K562 (cell line): ENCODE measurements around the gene BRPF1. TPM values are rescaled to one million over a fixed set of nuclear protein-coding genes. Genes with fewer than 3 reads are reported as not detected.

Experiments used
- FOXO4 ChIP-seq: fragments of 450-650 bp; formaldehyde crosslinking; IDR thresholded peaks from 2 replicates; pipeline ENCODE4 v1.4.0; 2020; ENCODE audit warnings: mild to moderate bottlenecking, moderate library complexity
- FOXP1 ChIP-seq: sonication (generic); formaldehyde crosslinking; IDR thresholded peaks from 2 replicates; pipeline ENCODE4 v1.8.0; 2022; ENCODE audit warnings: mild to moderate bottlenecking, missing genetic modification reagents
- NR2F6 ChIP-seq: fragments of 450-650 bp; formaldehyde crosslinking; IDR thresholded peaks from 2 replicates; pipeline ENCODE4 v1.4.0; 2020; ENCODE audit warnings: mild to moderate bottlenecking
- POLR2H ChIP-seq: IDR thresholded peaks from 2 replicates; pipeline ENCODE4 v1.6.1; 2016; ENCODE audit warnings: missing genetic modification characterization, low read depth, mild to moderate bottlenecking, control low read depth, missing compliant biosample characterization, moderate library complexity
- PPARD ChIP-seq: fragments of 250-450 bp; sonication (Bioruptor Pico); IDR thresholded peaks from 2 replicates; pipeline ENCODE4 v1.8.0; 2022; ENCODE audit warnings: inconsistent platforms, mild to moderate bottlenecking, moderate library complexity
- PURB ChIP-seq: sonication (generic); formaldehyde crosslinking; IDR thresholded peaks from 2 replicates; pipeline ENCODE4 v1.9.0; 2021; ENCODE audit warnings: low read depth, mild to moderate bottlenecking, missing genetic modification reagents
- SREBF2 ChIP-seq: sonication (generic); formaldehyde crosslinking; IDR thresholded peaks from 2 replicates; pipeline ENCODE4 v1.4.0; 2020; ENCODE audit warnings: mild to moderate bottlenecking, missing genetic modification reagents
- SRSF9 ChIP-seq: fragments of 200-400 bp; formaldehyde crosslinking; IDR thresholded peaks from 2 replicates; pipeline ENCODE4 v1.6.1; 2017; ENCODE audit warnings: low read depth, low read length, borderline replicate concordance
- STAT5B ChIP-seq: fragments of 250-450 bp; sonication (Bioruptor Pico); IDR thresholded peaks from 2 replicates; pipeline ENCODE4 v1.8.0; 2021; ENCODE audit warnings: mild to moderate bottlenecking, inconsistent platforms
- TRIM24 ChIP-seq, 2 experiments: fragments of 450-650 bp; IDR thresholded peaks; 2 replicates each; pipeline ENCODE4 v1.6.1; 2016
- ZC3H8 ChIP-seq: fragments of 450-650 bp; IDR thresholded peaks from 2 replicates; pipeline ENCODE4 v1.6.1; 2017
- ZNF121 ChIP-seq: sonication (generic); formaldehyde crosslinking; conservative IDR thresholded peaks from 2 replicates; pipeline ENCODE4 v1.8.0; 2022; ENCODE audit warnings: missing genetic modification reagents
- ZNF134 ChIP-seq: fragments of 250-450 bp; sonication (Bioruptor Pico); conservative IDR thresholded peaks from 2 replicates; pipeline ENCODE4 v1.4.0; 2020
- ZNF395 ChIP-seq: fragments of 200-800 bp; sonication (Bioruptor generic); IDR thresholded peaks from 2 replicates; pipeline ENCODE4 v1.6.1; 2017; ENCODE audit warnings: missing genetic modification characterization, missing compliant biosample characterization
- ZNF407 ChIP-seq: fragments of 450-650 bp; IDR thresholded peaks from 2 replicates; pipeline ENCODE4 v1.6.1; 2016; ENCODE audit warnings: low read depth
- ZNF717 ChIP-seq: fragments of 250-450 bp; sonication (Bioruptor Pico); IDR thresholded peaks from 2 replicates; pipeline ENCODE4 v1.5.0; 2021
- polyA plus RNA-seq, 8 experiments: library from polyadenylated mRNA; depleted of rRNA in 4 of 8; stranded (reverse) in 5 of 8; unstranded in 3 of 8; fragments of >200 nt; fragmentation: Nextera tagmentation in 2 of 8; fragmentation: Illumina TruSeq in 1 of 8; extraction: Ambion mirVana in 2 of 8; extraction: Trizol in 1 of 8; gene quantifications; 2 replicates each; pipeline versions ENCODE4 v1.2.1 to v1.2.3, GENCODE V29; 2011 to 2014; ENCODE audit warnings: inconsistent platforms in 1 of 8, missing spikeins in 1 of 8
- total RNA-seq, 7 experiments: library from RNA; depleted of rRNA in 6 of 7; stranded (reverse); fragments of >200 nt in 6 of 7; fragmentation: Illumina TruSeq in 2 of 7; extraction: Trizol in 2 of 7; gene quantifications; 2 replicates each; pipeline versions ENCODE4 v1.2.1 to v1.2.3, GENCODE V29; 2011 to 2021; ENCODE audit warnings: low replicate concordance in 1 of 7

Gene BRPF1
- total and polyA plus RNA-seq, 9 of the 15 experiments (the other 6 are each of a cell fraction or from before 2014, with no cell fraction given), result 1.1 to 40.2 (median 23.5) TPM

- TF ChIP-seq NR2F6, result no peak
- no peak for TF ChIP-seq SREBF2 (CRISPR knock-in tag)
- no peak for TF ChIP-seq ZNF121 (CRISPR knock-in tag)
- TF ChIP-seq ZNF407, result peak; percentile 16; the same call in 1 of the 2 replicates
- TF ChIP-seq ZNF717 (CRISPR knock-in tag), result peak; percentile 51; the same call in 1 of the 2 replicates
- TF ChIP-seq ZNF134, result no peak
- peak; percentile 27 to 70; a peak in 2 of 4 replicates for TF ChIP-seq TRIM24 (IDR thresholded peaks at IDR 0.05)
- no peak for TF ChIP-seq ZC3H8
- peak; percentile 46; the same call in 1 of the 2 replicates for TF ChIP-seq FOXP1 (CRISPR knock-in tag)
- no peak for TF ChIP-seq STAT5B (CRISPR knock-in tag)
- no peak for TF ChIP-seq PURB (CRISPR knock-in tag)
- TF ChIP-seq ZNF395, result peak; percentile 51; the same call in 1 of the 2 replicates
- TF ChIP-seq PPARD, result no peak
- no peak for TF ChIP-seq FOXO4
- TF ChIP-seq SRSF9, result no peak
- peak; percentile 80 for TF ChIP-seq POLR2H (tag)
Measured at GRCh38 chr3:9749645-9750555, 18.4 kb downstream of the BRPF1 start, which contains the start of gene OGG1 (continued).
